Measurements from ENCODE around the gene PNMA8A. TPM values are rescaled to one million over a fixed set of nuclear protein-coding genes. Genes with fewer than 3 reads are reported as not detected.
A peak's percentile ranks its signal among the peaks of the same experiment; 100 is the strongest.
"Not testable (repeated sequence)": the region's sequence is repeated elsewhere in the genome, so short reads cannot be mapped to it uniquely, and the experiment has no call there.

The PNMA8A gene
- total RNA-seq, 1 donor from 2014 or later: 14.1 TPM

GRCh38 chr19:46503848-46504453, 32.6 kb upstream of the PNMA8A start:
- Mint-ChIP-seq H3K27me3 (ENCODE audit: unreplicated experiment) (peaks cover 16% of the 10 kb centered on the region), H3K4me1 (ENCODE audit: low read depth, unreplicated experiment) (peaks cover 9% of the 10 kb centered on the region), H3K27ac (ENCODE audit: unreplicated experiment) (peak overlapping the region; percentile 2), H3K36me3 (ENCODE audit: unreplicated experiment) (no peaks in the 10 kb centered on the region), H3K9me3 (ENCODE audit: unreplicated experiment) (peaks cover 1% of the 10 kb centered on the region), H3K4me3 (ENCODE audit: unreplicated experiment) (peak overlapping the region; percentile 53)
- no peak for DNase-seq
- TF ChIP-seq CTCF (IDR thresholded peaks at IDR 0.05; ENCODE audit: partially characterized antibody, unreplicated experiment): no peak

GRCh38 chr19:46502891-46503290, 31.5 kb upstream of the PNMA8A start:
- Mint-ChIP-seq H3K4me1 (ENCODE audit: low read depth, unreplicated experiment) (peaks cover 11% of the 10 kb centered on the region), H3K9me3 (ENCODE audit: unreplicated experiment) (peaks cover 2% of the 10 kb centered on the region), H3K36me3 (ENCODE audit: unreplicated experiment) (no peaks in the 10 kb centered on the region), H3K27ac (ENCODE audit: unreplicated experiment) (no peak overlapping the region), H3K4me3 (ENCODE audit: unreplicated experiment) (no peak overlapping the region), H3K27me3 (ENCODE audit: unreplicated experiment) (peaks cover 19% of the 10 kb centered on the region)
- TF ChIP-seq CTCF (IDR thresholded peaks at IDR 0.05; ENCODE audit: partially characterized antibody, unreplicated experiment): no peak
- DNase-seq: no peak

DNA sequence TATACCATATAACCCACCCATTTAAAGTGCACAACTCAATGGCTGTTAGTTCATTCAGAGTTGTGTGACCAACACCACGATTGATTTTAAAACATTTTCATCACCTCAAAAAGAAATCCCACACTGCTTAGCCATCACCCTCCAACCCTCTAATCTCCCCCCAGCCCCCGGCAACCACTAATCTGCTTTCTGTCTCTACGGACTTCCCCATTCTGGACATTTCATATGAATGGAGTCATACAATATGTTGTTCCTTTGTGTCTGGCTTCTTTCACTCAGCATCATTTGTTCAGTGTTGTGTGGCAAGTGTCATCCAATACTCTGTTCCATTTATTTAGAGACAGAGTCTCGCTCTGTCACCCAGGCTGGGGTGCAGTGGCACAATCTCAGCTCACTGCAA, 28.3 kb upstream of the PNMA8A start:
- no peak for DNase-seq
- no peak for TF ChIP-seq CTCF (IDR thresholded peaks at IDR 0.05; ENCODE audit: partially characterized antibody, unreplicated experiment)

GRCh38 chr19:46497773-46498172, 26.4 kb upstream of the PNMA8A start:
- no peak for TF ChIP-seq CTCF (IDR thresholded peaks at IDR 0.05; ENCODE audit: partially characterized antibody, unreplicated experiment)
- peaks cover 7% of the 10 kb centered on the region for H3K4me1 Mint-ChIP-seq (ENCODE audit: low read depth, unreplicated experiment)
- H3K27ac Mint-ChIP-seq (ENCODE audit: unreplicated experiment): no peak overlapping the region
- peaks cover 7% of the 10 kb centered on the region for H3K9me3 Mint-ChIP-seq (ENCODE audit: unreplicated experiment)
- peaks cover 22% of the 10 kb centered on the region for H3K27me3 Mint-ChIP-seq (ENCODE audit: unreplicated experiment)
- no peak overlapping the region for H3K4me3 Mint-ChIP-seq (ENCODE audit: unreplicated experiment)
- DNase-seq: no peak
- H3K36me3 Mint-ChIP-seq (ENCODE audit: unreplicated experiment): no peaks in the 10 kb centered on the region

More for the DNA sequence above, 28.3 kb upstream of the PNMA8A start:
- Mint-ChIP-seq H3K36me3 (ENCODE audit: unreplicated experiment) (no peaks in the 10 kb centered on the region), H3K27me3 (ENCODE audit: unreplicated experiment) (peaks cover 22% of the 10 kb centered on the region), H3K4me3 (ENCODE audit: unreplicated experiment) (no peak overlapping the region), H3K4me1 (ENCODE audit: low read depth, unreplicated experiment) (peaks cover 14% of the 10 kb centered on the region), H3K9me3 (ENCODE audit: unreplicated experiment) (peaks cover 2% of the 10 kb centered on the region), H3K27ac (ENCODE audit: unreplicated experiment) (no peak overlapping the region)

- not testable (repeated sequence) for H3K4me1 Mint-ChIP-seq (ENCODE audit: low read depth, unreplicated experiment); DNase-seq; H3K9me3 Mint-ChIP-seq (ENCODE audit: unreplicated experiment); H3K27ac Mint-ChIP-seq (ENCODE audit: unreplicated experiment); H3K36me3 Mint-ChIP-seq (ENCODE audit: unreplicated experiment); H3K4me3 Mint-ChIP-seq (ENCODE audit: unreplicated experiment)
- H3K27me3 Mint-ChIP-seq (ENCODE audit: unreplicated experiment): peaks cover 23% of the 10 kb centered on the region
Observed at GRCh38 chr19:46496886-46497285, 25.5 kb upstream of the PNMA8A start.

All from glutamatergic neuron (in vitro differentiated cells).